Measurements from ENCODE around the gene SCAPER. TPM values are rescaled to one million over a fixed set of nuclear protein-coding genes. Genes with fewer than 3 reads are reported as not detected.

The SCAPER gene
- total and polyA plus RNA-seq, 10 of the 15 experiments (the other 5 are each of a cell fraction or from before 2014, with no cell fraction given) = 1.0 to 7.7 (median 3.9) TPM

DNA sequence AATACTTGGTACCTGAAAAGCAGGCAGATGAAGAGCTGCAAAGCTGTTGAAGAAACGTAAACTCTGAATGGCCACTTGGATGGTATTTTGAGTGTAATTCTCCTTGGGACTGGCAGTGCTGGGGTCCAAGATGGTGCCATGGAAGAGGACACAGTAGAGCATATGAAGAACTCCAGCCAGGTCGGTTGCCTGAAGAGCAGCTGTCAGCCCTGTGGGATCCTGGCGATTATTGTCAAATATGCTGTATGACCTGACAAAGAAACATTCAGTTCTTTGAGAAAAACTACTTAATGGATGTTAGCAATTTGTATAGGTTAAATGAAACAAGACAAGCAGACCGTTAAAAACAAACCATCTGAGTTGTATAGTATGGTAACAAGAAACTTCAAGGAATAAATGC, 523.8 kb downstream of the SCAPER start:
- POLR2A ChIA-PET = no interaction called here
- Histone ChIP-seq H3K27ac (ENCODE audit: control insufficient read depth, insufficient read depth) (no peak overlapping the region), H3K36me3 (ENCODE audit: control insufficient read depth in 2 of 2, insufficient read depth in 2 of 2, low read length in 1 of 2) (no peaks in the 10 kb centered on the region; a peak in 1 of 4 replicates), H3K4me3 (no peak overlapping the region), H3K9ac (ENCODE audit: control insufficient read depth, insufficient read depth, low read length) (no peak overlapping the region), H3K9me3 (replicated peaks; ENCODE audit: control insufficient read depth, insufficient read depth, low read length) (no peaks in the 10 kb centered on the region), H3K27me3 (replicated peaks in 1 of 2; ENCODE audit: control insufficient read depth in 2 of 2, insufficient read depth in 2 of 2, low read length in 1 of 2) (no peaks in the 10 kb centered on the region), H2AFZ (ENCODE audit: control insufficient read depth, low read depth, low read length) (no peak overlapping the region), H3K4me2 (ENCODE audit: control insufficient read depth, insufficient read depth) (no peak overlapping the region), H4K20me1 (ENCODE audit: control insufficient read depth, insufficient read depth) (no peaks in the 10 kb centered on the region), H3K79me2 (ENCODE audit: control insufficient read depth, insufficient read depth, low read length) (no peaks in the 10 kb centered on the region), H3K4me1 (ENCODE audit: control insufficient read depth, insufficient read depth, low read length) (no peaks in the 10 kb centered on the region)
- no peak for ATAC-seq
- BruUV-seq (replicated peaks) = no TSS peak
- CTCF ChIA-PET = no interaction called here
- SMC1A ChIA-PET (ENCODE audit: uncharacterized antibody, unreplicated experiment) = interaction anchor here (0.7 kb wide), 1 partner anchor 68 kb away, joined by 3 read pairs; no protein-coding TSS in a partner anchor
- no peak for DNase-seq (ENCODE audit: low read depth, low spot score)
- RAD21 ChIA-PET (ENCODE audit: unreplicated experiment) = no interaction called here
- FAIRE-seq = no peak
- intact Hi-C loops (cut with micrococcal nuclease; ENCODE audit: unreplicated experiment) (no loop called here), in situ Hi-C loops (cut with MboI) (no loop called here)
- 73% methylated on average over 4 of the region's 4 CpGs for WGBS (ENCODE audit: insufficient coverage, insufficient replicate concordance, low lambda C conversion rate, missing lambda C conversion rate)
- TF ChIP-seq MEF2B (IDR thresholded peaks at IDR 0.05; ENCODE audit: partially characterized antibody, poor library complexity, severe bottlenecking) (no peak), NFYB (IDR thresholded peaks at IDR 0.05; ENCODE audit: insufficient read depth, low read depth, low read length) (no peak), MYB (IDR thresholded peaks at IDR 0.05; ENCODE audit: borderline replicate concordance, low read depth, low read length) (no peak), ZNF384 (IDR thresholded peaks at IDR 0.05; ENCODE audit: borderline replicate concordance, low read depth, low read length) (no peak), NR2C1 (IDR thresholded peaks at IDR 0.05) (no peak), RBBP5 (conservative IDR thresholded peaks at IDR 0.05) (no peak), TBL1XR1 (IDR thresholded peaks at IDR 0.05; ENCODE audit: low read depth, low read length) (no peak), CBX5 (IDR thresholded peaks at IDR 0.05; ENCODE audit: low read depth) (no peak), FOXM1 (IDR thresholded peaks at IDR 0.05; ENCODE audit: low read depth, low read length) (no peak), CREB1 (IDR thresholded peaks at IDR 0.05; ENCODE audit: low read depth) (no peak), RFX5 (IDR thresholded peaks at IDR 0.05; ENCODE audit: low read depth, low read length) (no peak), RB1 (IDR thresholded peaks at IDR 0.05; ENCODE audit: borderline replicate concordance) (no peak), ZBED1 (IDR thresholded peaks at IDR 0.05; ENCODE audit: borderline replicate concordance) (no peak), CHD4 (IDR thresholded peaks at IDR 0.05) (no peak)
- TF ChIP-seq, protein P1, sequence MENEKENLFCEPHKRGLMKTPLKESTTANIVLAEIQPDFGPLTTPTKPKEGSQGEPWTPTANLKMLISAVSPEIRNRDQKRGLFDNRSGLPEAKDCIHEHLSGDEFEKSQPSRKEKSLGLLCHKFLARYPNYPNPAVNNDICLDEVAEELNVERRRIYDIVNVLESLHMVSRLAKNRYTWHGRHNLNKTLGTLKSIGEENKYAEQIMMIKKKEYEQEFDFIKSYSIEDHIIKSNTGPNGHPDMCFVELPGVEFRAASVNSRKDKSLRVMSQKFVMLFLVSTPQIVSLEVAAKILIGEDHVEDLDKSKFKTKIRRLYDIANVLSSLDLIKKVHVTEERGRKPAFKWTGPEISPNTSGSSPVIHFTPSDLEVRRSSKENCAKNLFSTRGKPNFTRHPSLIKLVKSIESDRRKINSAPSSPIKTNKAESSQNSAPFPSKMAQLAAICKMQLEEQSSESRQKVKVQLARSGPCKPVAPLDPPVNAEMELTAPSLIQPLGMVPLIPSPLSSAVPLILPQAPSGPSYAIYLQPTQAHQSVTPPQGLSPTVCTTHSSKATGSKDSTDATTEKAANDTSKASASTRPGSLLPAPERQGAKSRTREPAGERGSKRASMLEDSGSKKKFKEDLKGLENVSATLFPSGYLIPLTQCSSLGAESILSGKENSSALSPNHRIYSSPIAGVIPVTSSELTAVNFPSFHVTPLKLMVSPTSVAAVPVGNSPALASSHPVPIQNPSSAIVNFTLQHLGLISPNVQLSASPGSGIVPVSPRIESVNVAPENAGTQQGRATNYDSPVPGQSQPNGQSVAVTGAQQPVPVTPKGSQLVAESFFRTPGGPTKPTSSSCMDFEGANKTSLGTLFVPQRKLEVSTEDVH (IDR thresholded peaks at IDR 0.05; ENCODE audit: low read depth, partially characterized antibody) = no peak
- TF ChIP-seq, protein P2, sequence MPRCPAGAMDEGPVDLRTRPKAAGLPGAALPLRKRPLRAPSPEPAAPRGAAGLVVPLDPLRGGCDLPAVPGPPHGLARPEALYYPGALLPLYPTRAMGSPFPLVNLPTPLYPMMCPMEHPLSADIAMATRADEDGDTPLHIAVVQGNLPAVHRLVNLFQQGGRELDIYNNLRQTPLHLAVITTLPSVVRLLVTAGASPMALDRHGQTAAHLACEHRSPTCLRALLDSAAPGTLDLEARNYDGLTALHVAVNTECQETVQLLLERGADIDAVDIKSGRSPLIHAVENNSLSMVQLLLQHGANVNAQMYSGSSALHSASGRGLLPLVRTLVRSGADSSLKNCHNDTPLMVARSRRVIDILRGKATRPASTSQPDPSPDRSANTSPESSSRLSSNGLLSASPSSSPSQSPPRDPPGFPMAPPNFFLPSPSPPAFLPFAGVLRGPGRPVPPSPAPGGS (IDR thresholded peaks at IDR 0.05; ENCODE audit: borderline replicate concordance, insufficient read depth, low read depth, low read length, poor library complexity, severe bottlenecking) = no peak
- TF ChIP-seq, protein P3, sequence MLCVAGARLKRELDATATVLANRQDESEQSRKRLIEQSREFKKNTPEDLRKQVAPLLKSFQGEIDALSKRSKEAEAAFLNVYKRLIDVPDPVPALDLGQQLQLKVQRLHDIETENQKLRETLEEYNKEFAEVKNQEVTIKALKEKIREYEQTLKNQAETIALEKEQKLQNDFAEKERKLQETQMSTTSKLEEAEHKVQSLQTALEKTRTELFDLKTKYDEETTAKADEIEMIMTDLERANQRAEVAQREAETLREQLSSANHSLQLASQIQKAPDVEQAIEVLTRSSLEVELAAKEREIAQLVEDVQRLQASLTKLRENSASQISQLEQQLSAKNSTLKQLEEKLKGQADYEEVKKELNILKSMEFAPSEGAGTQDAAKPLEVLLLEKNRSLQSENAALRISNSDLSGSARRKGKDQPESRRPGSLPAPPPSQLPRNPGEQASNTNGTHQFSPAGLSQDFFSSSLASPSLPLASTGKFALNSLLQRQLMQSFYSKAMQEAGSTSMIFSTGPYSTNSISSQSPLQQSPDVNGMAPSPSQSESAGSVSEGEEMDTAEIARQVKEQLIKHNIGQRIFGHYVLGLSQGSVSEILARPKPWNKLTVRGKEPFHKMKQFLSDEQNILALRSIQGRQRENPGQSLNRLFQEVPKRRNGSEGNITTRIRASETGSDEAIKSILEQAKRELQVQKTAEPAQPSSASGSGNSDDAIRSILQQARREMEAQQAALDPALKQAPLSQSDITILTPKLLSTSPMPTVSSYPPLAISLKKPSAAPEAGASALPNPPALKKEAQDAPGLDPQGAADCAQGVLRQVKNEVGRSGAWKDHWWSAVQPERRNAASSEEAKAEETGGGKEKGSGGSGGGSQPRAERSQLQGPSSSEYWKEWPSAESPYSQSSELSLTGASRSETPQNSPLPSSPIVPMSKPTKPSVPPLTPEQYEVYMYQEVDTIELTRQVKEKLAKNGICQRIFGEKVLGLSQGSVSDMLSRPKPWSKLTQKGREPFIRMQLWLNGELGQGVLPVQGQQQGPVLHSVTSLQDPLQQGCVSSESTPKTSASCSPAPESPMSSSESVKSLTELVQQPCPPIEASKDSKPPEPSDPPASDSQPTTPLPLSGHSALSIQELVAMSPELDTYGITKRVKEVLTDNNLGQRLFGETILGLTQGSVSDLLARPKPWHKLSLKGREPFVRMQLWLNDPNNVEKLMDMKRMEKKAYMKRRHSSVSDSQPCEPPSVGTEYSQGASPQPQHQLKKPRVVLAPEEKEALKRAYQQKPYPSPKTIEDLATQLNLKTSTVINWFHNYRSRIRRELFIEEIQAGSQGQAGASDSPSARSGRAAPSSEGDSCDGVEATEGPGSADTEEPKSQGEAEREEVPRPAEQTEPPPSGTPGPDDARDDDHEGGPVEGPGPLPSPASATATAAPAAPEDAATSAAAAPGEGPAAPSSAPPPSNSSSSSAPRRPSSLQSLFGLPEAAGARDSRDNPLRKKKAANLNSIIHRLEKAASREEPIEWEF (IDR thresholded peaks at IDR 0.05; ENCODE audit: insufficient replicate concordance, low read depth, low read length) = no peak

Measured in GM12878 (cell line).